Fibroblast of villous mesenchyme (primary cell): Measurements from ENCODE around the gene MPDU1. TPM values are rescaled to one million over a fixed set of nuclear protein-coding genes. Genes with fewer than 3 reads are reported as not detected.

Source experiments
- DNase-seq: peaks from one replicate; pipeline ENCODE4 v3.0.0-alpha.2; 2010; ENCODE audit warnings: low read depth
- H3K4me3 ChIP-seq: 2 replicates; pipeline ENCODE4 v1.5.1; 2011; ENCODE audit warnings: low read depth, mild to moderate bottlenecking, low read length
- total RNA-seq: library from RNA; depleted of rRNA; stranded (reverse); fragments of >200 nt; gene quantifications from 2 replicates; pipeline ENCODE4 v1.2.3, GENCODE V29; 2012
- TF ChIP-seq, protein P1 (sequence below): IDR thresholded peaks from 2 replicates; pipeline ENCODE4 v1.5.1; 2012; ENCODE audit warnings: low read depth, mild to moderate bottlenecking, low read length; ENCODE audit not compliant: insufficient read depth

Gene MPDU1
- total RNA-seq, 1 donor = 101 TPM

- TF ChIP-seq, protein P1, sequence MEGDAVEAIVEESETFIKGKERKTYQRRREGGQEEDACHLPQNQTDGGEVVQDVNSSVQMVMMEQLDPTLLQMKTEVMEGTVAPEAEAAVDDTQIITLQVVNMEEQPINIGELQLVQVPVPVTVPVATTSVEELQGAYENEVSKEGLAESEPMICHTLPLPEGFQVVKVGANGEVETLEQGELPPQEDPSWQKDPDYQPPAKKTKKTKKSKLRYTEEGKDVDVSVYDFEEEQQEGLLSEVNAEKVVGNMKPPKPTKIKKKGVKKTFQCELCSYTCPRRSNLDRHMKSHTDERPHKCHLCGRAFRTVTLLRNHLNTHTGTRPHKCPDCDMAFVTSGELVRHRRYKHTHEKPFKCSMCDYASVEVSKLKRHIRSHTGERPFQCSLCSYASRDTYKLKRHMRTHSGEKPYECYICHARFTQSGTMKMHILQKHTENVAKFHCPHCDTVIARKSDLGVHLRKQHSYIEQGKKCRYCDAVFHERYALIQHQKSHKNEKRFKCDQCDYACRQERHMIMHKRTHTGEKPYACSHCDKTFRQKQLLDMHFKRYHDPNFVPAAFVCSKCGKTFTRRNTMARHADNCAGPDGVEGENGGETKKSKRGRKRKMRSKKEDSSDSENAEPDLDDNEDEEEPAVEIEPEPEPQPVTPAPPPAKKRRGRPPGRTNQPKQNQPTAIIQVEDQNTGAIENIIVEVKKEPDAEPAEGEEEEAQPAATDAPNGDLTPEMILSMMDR = no peak
- no peak for DNase-seq
- H3K4me3 ChIP-seq = no peak overlapping the region
Observed at GRCh38 chr17:7556627-7557026, 27.0 kb upstream of the MPDU1 start.

DNA sequence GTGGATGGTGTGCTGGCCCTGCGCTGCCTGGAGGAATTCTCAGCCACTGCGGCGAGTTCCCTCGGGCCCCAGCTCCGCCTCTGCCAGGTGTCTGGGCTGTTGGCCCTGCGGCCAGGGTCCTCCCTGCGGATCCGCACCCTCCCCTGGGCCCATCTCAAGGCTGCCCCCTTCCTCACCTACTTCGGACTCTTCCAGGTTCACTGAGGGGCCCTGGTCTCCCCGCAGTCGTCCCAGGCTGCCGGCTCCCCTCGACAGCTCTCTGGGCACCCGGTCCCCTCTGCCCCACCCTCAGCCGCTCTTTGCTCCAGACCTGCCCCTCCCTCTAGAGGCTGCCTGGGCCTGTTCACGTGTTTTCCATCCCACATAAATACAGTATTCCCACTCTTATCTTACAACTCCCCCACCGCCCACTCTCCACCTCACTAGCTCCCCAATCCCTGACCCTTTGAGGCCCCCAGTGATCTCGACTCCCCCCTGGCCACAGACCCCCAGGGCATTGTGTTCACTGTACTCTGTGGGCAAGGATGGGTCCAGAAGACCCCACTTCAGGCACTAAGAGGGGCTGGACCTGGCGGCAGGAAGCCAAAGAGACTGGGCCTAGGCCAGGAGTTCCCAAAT is 26.4 kb upstream of the MPDU1 start:
- TF ChIP-seq, protein P1 = no peak
- DNase-seq = no peak
- H3K4me3 ChIP-seq = no peak overlapping the region

DNA sequence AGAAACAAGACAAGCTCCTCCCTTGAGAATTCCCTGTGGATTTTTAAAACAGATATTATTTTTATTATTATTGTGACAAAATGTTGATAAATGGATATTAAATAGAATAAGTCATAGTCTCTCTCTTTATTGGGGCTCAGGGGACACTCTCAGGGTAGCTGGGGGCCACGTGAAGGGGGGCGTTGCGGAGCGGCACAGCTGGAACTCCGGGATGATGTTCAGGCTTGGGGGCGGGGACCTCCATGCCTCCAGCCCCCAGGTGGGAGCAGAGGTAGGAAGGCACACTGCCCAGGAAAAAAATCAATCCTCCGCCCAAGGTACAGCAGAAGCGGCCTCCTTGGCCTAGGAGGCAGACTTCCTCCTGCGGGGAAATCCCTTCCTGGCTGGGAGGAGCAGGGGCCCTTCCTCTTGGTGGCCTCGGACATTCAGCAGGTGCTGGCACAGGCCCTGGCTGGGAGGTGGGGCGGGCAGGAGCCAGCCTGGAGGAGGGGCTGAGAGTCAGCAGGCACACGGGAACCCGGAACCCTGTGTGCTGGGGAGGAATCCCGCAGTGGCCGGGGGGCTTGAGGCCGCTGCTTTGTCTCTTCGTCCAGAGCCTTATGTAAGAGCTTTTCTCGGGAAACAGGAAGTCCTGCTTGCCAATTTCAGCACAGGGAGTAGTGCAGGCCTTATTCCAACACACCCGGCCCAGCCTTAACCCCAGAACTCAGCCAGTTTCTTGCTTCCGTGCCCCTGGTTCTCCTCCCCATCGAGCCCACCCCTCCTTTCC is 25.7 kb upstream of the MPDU1 start:
- no peak overlapping the region for H3K4me3 ChIP-seq
- TF ChIP-seq, protein P1 = no peak
- DNase-seq = peak; percentile 55

DNA sequence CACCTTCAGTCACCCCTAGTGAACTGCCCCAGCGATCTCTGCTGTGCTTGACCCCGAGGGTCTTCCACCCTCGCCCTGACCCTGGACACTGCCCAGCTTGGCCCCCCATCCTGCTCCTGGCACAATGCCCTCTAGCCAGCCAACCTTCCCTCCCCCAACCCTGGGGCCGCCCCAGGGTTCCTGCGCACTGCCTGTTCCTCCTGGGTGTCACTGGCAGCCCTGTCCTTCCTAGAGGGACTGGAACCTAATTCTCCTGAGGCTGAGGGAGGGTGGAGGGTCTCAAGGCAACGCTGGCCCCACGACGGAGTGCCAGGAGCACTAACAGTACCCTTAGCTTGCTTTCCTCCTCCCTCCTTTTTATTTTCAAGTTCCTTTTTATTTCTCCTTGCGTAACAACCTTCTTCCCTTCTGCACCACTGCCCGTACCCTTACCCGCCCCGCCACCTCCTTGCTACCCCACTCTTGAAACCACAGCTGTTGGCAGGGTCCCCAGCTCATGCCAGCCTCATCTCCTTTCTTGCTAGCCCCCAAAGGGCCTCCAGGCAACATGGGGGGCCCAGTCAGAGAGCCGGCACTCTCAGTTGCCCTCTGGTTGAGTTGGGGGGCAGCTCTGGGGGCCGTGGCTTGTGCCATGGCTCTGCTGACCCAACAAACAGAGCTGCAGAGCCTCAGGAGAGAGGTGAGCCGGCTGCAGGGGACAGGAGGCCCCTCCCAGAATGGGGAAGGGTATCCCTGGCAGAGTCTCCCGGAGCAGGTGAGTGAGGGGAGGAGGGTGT is 24.9 kb upstream of the MPDU1 start, which contains the start of gene TNFSF13:
TNFSF13 (plus strand) TSS at position 207 of the 776 bp plus-strand sequence; CDS start at position 497, 290 bp downstream.
- no peak within 1 kb of the TSS for H3K4me3 ChIP-seq
- DNase-seq = no peak
- TF ChIP-seq, protein P1 = no peak

DNA sequence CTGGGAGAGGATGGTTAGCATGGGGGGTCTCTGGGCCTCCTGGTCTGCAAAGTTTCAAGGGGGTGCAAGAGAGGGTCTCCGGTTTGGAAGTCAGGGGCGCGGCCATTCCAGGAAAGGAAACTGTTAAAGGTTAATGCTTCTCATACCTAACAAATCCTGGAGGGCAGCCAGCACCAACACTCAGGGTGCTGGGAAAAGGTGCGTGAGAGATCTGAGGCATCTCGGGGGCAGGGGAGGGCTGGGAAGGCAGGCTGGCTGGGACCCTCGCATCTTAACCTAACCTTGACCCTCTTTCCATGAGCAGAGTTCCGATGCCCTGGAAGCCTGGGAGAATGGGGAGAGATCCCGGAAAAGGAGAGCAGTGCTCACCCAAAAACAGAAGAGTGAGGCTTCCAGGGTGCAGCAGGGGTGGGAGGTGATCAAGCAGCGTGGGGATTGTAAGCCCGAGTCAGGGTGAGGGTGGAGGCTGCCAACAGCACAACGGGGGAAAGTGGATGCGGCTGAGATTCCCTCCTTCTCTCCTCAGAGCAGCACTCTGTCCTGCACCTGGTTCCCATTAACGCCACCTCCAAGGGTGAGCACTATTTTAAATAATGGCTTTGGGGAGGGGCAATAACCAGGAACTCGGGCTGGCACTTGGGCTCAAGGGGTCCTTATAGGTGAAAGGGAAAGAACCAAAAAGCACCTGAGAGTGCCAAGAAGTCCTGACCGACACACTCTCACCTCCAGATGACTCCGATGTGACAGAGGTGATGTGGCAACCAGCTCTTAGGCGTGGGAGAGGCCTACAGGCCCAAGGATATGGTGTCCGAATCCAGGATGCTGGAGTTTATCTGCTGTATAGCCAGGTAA is 24.1 kb upstream of the MPDU1 start:
- DNase-seq = no peak
- no peak overlapping the region for H3K4me3 ChIP-seq
- TF ChIP-seq, protein P1 = no peak
